ENCODE data around the gene CCM2.

- TF ChIP-seq CTCF (IDR thresholded peaks at IDR 0.05; ENCODE audit: insufficient read depth, low read depth, low read length) (no peak), EZH2 (IDR thresholded peaks at IDR 0.05; ENCODE audit: insufficient read depth, low read length) (no peak)
Measured at GRCh38 chr7:45052011-45052410, 52.0 kb downstream of the CCM2 start.

Data from astrocyte (in vitro differentiated cells and primary cell).